Stimulated activated CD8-positive, alpha-beta memory T cell treated with anti-CD3 and anti-CD28 coated beads, Interleukin-12 subunit alpha, Interleukin-12 subunit beta, amount 100 ng/mL, for 24 hours (primary cell): ENCODE data around the gene MYO3B.

ENCODE experiments used
- DNase-seq: peaks from one replicate; pipeline ENCODE4 v3.0.0-alpha.2; 2020; ENCODE audit errors: extremely low read depth

The MYO3B gene

GRCh38 chr2:170562928-170563327 is 385.0 kb downstream of the MYO3B start:
- no peak for DNase-seq

GRCh38 chr2:170563401-170563800 is 385.5 kb downstream of the MYO3B start:
- no peak for DNase-seq

GRCh38 chr2:170566138-170566537 is 388.2 kb downstream of the MYO3B start:
- DNase-seq, result no peak

- no peak for DNase-seq
Observed at GRCh38 chr2:170567429-170567828, 389.5 kb downstream of the MYO3B start.

- no peak for DNase-seq
Observed at GRCh38 chr2:170568511-170568910, 390.6 kb downstream of the MYO3B start.

GRCh38 chr2:170571612-170572011 is 393.7 kb downstream of the MYO3B start:
- no peak for DNase-seq

- DNase-seq, result no peak
Observed at GRCh38 chr2:170573671-170574070, 395.7 kb downstream of the MYO3B start.

- no peak for DNase-seq
Observed at GRCh38 chr2:170576296-170576695, 398.3 kb downstream of the MYO3B start.

GRCh38 chr2:170577356-170577755 is 399.4 kb downstream of the MYO3B start:
- no peak for DNase-seq

GRCh38 chr2:170578606-170579005 is 400.7 kb downstream of the MYO3B start:
- no peak for DNase-seq

GRCh38 chr2:170579511-170579910 is 401.6 kb downstream of the MYO3B start:
- no peak for DNase-seq

- no peak for DNase-seq
Observed at GRCh38 chr2:170582313-170582712, 404.4 kb downstream of the MYO3B start.

- no peak for DNase-seq
Observed at GRCh38 chr2:170582751-170583463, 405.0 kb downstream of the MYO3B start.

GRCh38 chr2:170585067-170585466 is 407.1 kb downstream of the MYO3B start:
- no peak for DNase-seq

GRCh38 chr2:170586571-170587095 is 408.7 kb downstream of the MYO3B start:
- no peak for DNase-seq

- DNase-seq, result no peak
Observed at GRCh38 chr2:170587117-170587516, 409.2 kb downstream of the MYO3B start.

GRCh38 chr2:170587922-170588321 is 410.0 kb downstream of the MYO3B start:
- no peak for DNase-seq

- DNase-seq, result no peak
Observed at GRCh38 chr2:170588729-170589128, 410.8 kb downstream of the MYO3B start.

- DNase-seq, result no peak
Observed at GRCh38 chr2:170596576-170596975, 418.6 kb downstream of the MYO3B start.

GRCh38 chr2:170598067-170598395 is 420.1 kb downstream of the MYO3B start:
- DNase-seq, result no peak

- no peak for DNase-seq
Observed at GRCh38 chr2:170601489-170601888, 423.5 kb downstream of the MYO3B start.

- DNase-seq, result no peak
Observed at GRCh38 chr2:170605862-170606261, 427.9 kb downstream of the MYO3B start.

- DNase-seq, result no peak
Observed at GRCh38 chr2:170607171-170607570, 429.2 kb downstream of the MYO3B start.

GRCh38 chr2:170610615-170611014 is 432.7 kb downstream of the MYO3B start:
- no peak for DNase-seq
